Measurements from ENCODE around the gene FBRS. TPM values are rescaled to one million over a fixed set of nuclear protein-coding genes. Genes with fewer than 3 reads are reported as not detected.

Gene FBRS
- total RNA-seq, 4 donors from 2014 or later, result 19.9 to 52.1 (median 32.8) TPM

GRCh38 chr16:30659507-30660423, 1.5 kb downstream of the FBRS start:
- Histone ChIP-seq H3K4me1 (peaks cover 0 to 65% (median 26%) of the 10 kb centered on the region in 3 donors), H3K4me3 (peak overlapping the region; percentile 96 to 98), H3K27ac (peak overlapping the region; percentile 59 to 98 (median 95)), H3K9me3 (no peaks in the 10 kb centered on the region), H3K36me3 (peaks cover 0 to 63% of the 10 kb centered on the region in 2 donors), H3K27me3 (no peaks in the 10 kb centered on the region)
- ATAC-seq, result no peak
- no peak for TF ChIP-seq EP300 (IDR thresholded peaks at IDR 0.05)
- TF ChIP-seq POLR2AphosphoS5 (IDR thresholded peaks at IDR 0.05), result no peak
- no peak for TF ChIP-seq CTCF (IDR thresholded peaks at IDR 0.05)
- no peak for TF ChIP-seq POLR2A (IDR thresholded peaks at IDR 0.05)
- 0% methylated on average over 12 of the region's 84 CpGs; no CpG with 5 or more reads in 1 of the 2 donors for WGBS, 2 donors (ENCODE audit: low coverage in 1 of 2)

GRCh38 chr16:30660424-30661261, 2.4 kb downstream of the FBRS start:
- TF ChIP-seq POLR2AphosphoS5 (IDR thresholded peaks at IDR 0.05), result no peak
- no peak for TF ChIP-seq EP300 (IDR thresholded peaks at IDR 0.05)
- no peak for TF ChIP-seq POLR2A (IDR thresholded peaks at IDR 0.05)
- TF ChIP-seq CTCF (IDR thresholded peaks at IDR 0.05), result no peak
- H3K36me3 ChIP-seq, result peaks cover 0 to 63% of the 10 kb centered on the region in 2 donors
- H3K27ac ChIP-seq, result peak overlapping the region in 3 of 4 donors; percentile 92 to 98 (median 98)
- H3K4me3 ChIP-seq, result peak overlapping the region; percentile 96 to 98
- ATAC-seq, result no peak
- peaks cover 0 to 71% (median 26%) of the 10 kb centered on the region in 3 donors for H3K4me1 ChIP-seq
- WGBS, 2 donors (ENCODE audit: low coverage in 1 of 2), result 36 to 49% methylated on average over 12 to 13 of the region's 21 CpGs
- H3K27me3 ChIP-seq, result no peaks in the 10 kb centered on the region
- H3K9me3 ChIP-seq, result no peaks in the 10 kb centered on the region

DNA sequence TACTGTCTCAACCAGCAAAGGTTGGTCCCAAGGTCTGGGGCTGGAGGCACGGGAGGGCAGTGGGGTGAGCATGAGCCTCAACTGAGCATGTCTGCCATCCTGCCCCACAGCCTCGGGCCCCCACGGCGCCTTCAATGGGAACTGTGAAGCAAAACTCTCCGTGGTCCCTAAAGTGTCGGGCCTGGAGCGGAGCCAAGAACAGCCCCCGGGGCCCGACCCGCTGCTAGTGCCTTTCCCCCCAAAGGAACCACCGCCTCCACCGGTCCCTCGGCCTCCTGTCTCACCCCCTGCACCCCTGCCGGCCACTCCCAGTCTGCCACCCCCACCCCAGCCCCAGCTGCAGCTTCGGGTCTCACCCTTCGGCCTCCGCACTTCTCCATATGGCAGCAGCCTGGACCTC, 4.2 kb downstream of the FBRS start:
- H3K27me3 ChIP-seq, result no peaks in the 10 kb centered on the region
- peak overlapping the region in 1 of 4 donors; percentile 2 for H3K27ac ChIP-seq
- H3K4me3 ChIP-seq, result no peak overlapping the region
- peaks cover 0 to 61% (median 20%) of the 10 kb centered on the region in 3 donors for H3K4me1 ChIP-seq
- ATAC-seq, result no peak
- H3K36me3 ChIP-seq, result peaks cover 0 to 66% of the 10 kb centered on the region in 2 donors
- WGBS, 2 donors (ENCODE audit: low coverage in 1 of 2), result 89% methylated on average over 4 of the region's 17 CpGs; no CpG with 5 or more reads in 1 of the 2 donors
- TF ChIP-seq POLR2A (IDR thresholded peaks at IDR 0.05) (no peak), EP300 (IDR thresholded peaks at IDR 0.05) (no peak), CTCF (IDR thresholded peaks at IDR 0.05) (no peak), POLR2AphosphoS5 (IDR thresholded peaks at IDR 0.05) (no peak)
- no peaks in the 10 kb centered on the region for H3K9me3 ChIP-seq

DNA sequence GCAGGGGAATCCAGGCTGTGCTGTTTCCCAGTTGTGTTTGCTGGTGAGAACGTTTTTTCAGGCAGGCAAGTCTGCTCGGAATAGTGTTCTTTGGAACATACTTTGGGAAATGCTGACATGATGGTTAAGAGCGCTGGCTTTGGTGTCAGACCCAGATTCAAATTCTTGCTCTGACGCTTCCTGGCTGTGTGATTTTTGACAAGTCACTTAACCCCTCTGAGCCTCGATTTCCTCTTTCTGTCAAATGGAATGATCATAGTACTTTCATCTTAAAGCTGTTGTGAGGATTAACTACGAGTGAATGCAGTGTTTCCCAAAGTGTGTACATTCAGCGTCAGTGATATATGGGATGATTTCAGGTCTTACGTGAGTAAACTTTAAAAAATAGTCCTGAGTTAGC, 4.8 kb downstream of the FBRS start:
- H3K9me3 ChIP-seq, result no peaks in the 10 kb centered on the region
- peaks cover 0 to 58% (median 19%) of the 10 kb centered on the region in 3 donors for H3K4me1 ChIP-seq
- H3K36me3 ChIP-seq, result peaks cover 0 to 72% of the 10 kb centered on the region in 2 donors
- whole genome bisulfite sequencing, 2 donors (ENCODE audit: low coverage in 1 of 2), result 70 to 79% methylated on average over 6 to 7 of the region's 8 CpGs
- H3K27me3 ChIP-seq, result no peaks in the 10 kb centered on the region
- H3K4me3 ChIP-seq, result no peak overlapping the region
- TF ChIP-seq EP300 (IDR thresholded peaks at IDR 0.05) (no peak), POLR2A (IDR thresholded peaks at IDR 0.05) (no peak), CTCF (IDR thresholded peaks at IDR 0.05) (no peak), POLR2AphosphoS5 (IDR thresholded peaks at IDR 0.05) (no peak)
- no peak overlapping the region for H3K27ac ChIP-seq
- no peak for ATAC-seq

Data from gastroesophageal sphincter (tissue), 4 donors.